Measurements from ENCODE around the gene SLC15A4.

The SLC15A4 gene

DNA sequence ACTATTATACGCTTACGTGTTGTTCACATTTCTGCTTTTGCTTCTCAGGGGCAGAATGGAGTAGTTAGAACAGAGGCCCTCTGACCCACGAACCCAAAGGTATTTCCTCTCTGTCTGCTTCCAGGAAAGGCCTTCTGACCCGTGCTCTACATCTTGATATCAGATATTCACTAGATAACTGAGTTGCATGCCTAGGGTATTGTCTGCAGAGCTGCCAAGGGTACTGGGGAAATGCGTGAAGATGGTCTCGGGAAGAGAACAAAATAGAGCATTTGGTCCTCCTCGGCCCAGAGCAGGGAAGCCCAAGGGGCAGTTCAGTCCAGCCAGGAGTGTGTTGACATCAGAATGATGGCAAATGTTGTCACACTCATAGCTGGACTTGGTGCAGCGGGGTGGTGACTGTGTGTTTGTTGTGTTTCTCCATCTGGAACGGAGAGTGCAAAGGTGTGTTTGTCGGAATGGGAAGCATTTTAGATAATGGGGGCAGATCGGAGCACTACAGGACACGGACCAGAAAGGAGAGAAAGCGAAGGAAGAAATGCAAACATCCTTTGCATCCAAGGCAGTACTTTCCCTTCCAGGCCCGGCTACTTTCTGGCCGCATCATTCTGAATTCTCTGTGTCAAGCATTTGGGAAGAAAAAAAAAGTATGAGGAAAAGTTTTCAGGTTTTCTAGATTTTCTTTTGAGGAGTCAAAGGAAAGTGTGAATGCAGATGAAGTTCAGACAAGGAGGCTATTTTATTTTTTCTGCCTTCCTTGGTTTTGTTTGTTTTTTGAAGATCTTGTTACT lies 37.7 kb upstream of the SLC15A4 start:
- no peak for TF ChIP-seq CTCF (IDR thresholded peaks at IDR 0.05; ENCODE audit: low read depth, low read length)
- no peak overlapping the region for H3K4me3 ChIP-seq (ENCODE audit: low read depth, low read length)

- TF ChIP-seq CTCF (IDR thresholded peaks at IDR 0.05; ENCODE audit: low read depth, low read length), result no peak
- no peak overlapping the region for H3K4me3 ChIP-seq (ENCODE audit: low read depth, low read length)
Measured at GRCh38 chr12:128859311-128859710, 35.6 kb upstream of the SLC15A4 start.

- TF ChIP-seq CTCF (IDR thresholded peaks at IDR 0.05; ENCODE audit: low read depth, low read length), result no peak
- H3K4me3 ChIP-seq (ENCODE audit: low read depth, low read length), result no peak overlapping the region
Measured at GRCh38 chr12:128857133-128857763, 33.5 kb upstream of the SLC15A4 start.

DNA sequence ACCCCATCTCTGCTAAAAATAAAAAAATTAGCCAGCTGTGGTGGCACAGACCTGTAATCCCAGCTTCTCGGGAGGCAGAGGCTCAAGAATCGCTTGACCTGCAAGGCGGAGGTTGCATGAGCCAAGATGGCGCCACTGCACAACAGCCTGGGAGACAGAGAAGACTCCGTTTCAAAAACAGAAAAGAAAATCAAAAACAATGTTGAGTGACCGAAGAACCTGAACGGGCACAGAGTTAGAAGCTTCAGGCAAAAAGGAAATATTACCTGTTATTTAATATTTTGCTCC lies 33.0 kb upstream of the SLC15A4 start:
- no peak for TF ChIP-seq CTCF (IDR thresholded peaks at IDR 0.05; ENCODE audit: low read depth, low read length)
- no peak overlapping the region for H3K4me3 ChIP-seq (ENCODE audit: low read depth, low read length)

GRCh38 chr12:128856035-128856790 lies 32.5 kb upstream of the SLC15A4 start:
- H3K4me3 ChIP-seq (ENCODE audit: low read depth, low read length), result no peak overlapping the region
- no peak for TF ChIP-seq CTCF (IDR thresholded peaks at IDR 0.05; ENCODE audit: low read depth, low read length)

DNA sequence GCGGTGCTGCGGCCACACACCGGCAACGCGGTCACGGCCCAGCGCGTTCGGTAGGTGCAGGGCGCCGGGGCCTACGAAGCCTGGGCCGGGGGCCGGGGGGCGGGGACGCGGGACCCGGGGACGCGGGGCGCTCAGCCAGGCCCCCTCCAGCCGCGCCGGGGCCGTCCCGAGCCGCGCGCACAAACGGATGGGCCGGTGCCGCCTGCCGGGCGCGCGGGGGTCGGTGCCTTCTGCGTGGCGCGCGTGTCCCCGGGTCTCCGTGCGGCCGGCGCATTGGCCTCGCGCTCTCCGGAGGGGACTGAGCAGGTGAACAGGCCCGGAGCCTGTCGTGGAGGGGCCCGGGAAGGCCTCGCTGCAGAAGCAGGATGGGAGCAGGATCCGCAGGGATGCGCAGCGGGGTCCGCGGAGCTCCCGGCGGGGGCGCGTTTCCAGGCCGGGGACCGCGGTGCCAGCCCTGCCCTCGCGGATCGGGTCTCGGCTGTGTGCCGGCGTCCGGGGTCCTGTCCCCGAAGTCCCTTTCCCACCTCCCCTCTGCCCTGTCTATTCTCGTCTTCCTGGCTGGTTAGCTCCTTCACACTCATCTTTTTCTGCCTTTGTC lies 29.9 kb upstream of the SLC15A4 start:
- TF ChIP-seq CTCF (IDR thresholded peaks at IDR 0.05; ENCODE audit: low read depth, low read length), result no peak

More for the DNA sequence above, 29.9 kb upstream of the SLC15A4 start:
- no peak overlapping the region for H3K4me3 ChIP-seq (ENCODE audit: low read depth, low read length)

All from WI38 (cell line).